Neural progenitor cell (in vitro differentiated cells): ENCODE results near the gene KLF16. TPM values are rescaled to one million over a fixed set of nuclear protein-coding genes. Genes with fewer than 3 reads are reported as not detected.
A peak's percentile ranks its signal among the peaks of the same experiment; 100 is the strongest.

ENCODE experiments used
- DNase-seq: peaks from one replicate; pipeline ENCODE4 v3.0.0-alpha.2; 2016; ENCODE audit warnings: low spot score
- H2AFZ ChIP-seq: fragments of 200-600 bp; sonication (generic); replicated peaks from 2 replicates; pipeline ENCODE4 v1.6.1; 2016; ENCODE audit warnings: antibody characterized with exemption
- H3F3A ChIP-seq: fragments of 200-600 bp; sonication (generic); 2 replicates; pipeline ENCODE4 v1.6.1; 2016; ENCODE audit warnings: antibody characterized with exemption, low read depth
- H3K27ac ChIP-seq: fragments of 200-600 bp; sonication (generic); 2 replicates; pipeline ENCODE4 v1.5.1; 2016; ENCODE audit warnings: mild to moderate bottlenecking
- H3K27me3 ChIP-seq: fragments of 200-600 bp; sonication (generic); 2 replicates; pipeline ENCODE4 v1.6.1; 2016; ENCODE audit warnings: mild to moderate bottlenecking, moderate library complexity
- H3K36me3 ChIP-seq: fragments of 200-600 bp; sonication (generic); 2 replicates; pipeline ENCODE4 v1.5.1; 2016
- H3K4me1 ChIP-seq: fragments of 200-600 bp; sonication (generic); 2 replicates; pipeline ENCODE4 v1.6.1; 2016; ENCODE audit warnings: mixed run types
- H3K4me2 ChIP-seq: fragments of 200-600 bp; sonication (generic); 2 replicates; pipeline ENCODE4 v1.6.1; 2016
- H3K4me3 ChIP-seq: fragments of 200-600 bp; sonication (generic); 2 replicates; pipeline ENCODE4 v1.5.1; 2016
- H3K79me2 ChIP-seq: fragments of 200-600 bp; sonication (generic); 2 replicates; pipeline ENCODE4 v1.6.1; 2016; ENCODE audit warnings: low read depth
- H3K9ac ChIP-seq: fragments of 200-600 bp; sonication (generic); 2 replicates; pipeline ENCODE4 v1.6.1; 2016
- H3K9me3 ChIP-seq: fragments of 200-600 bp; sonication (generic); 2 replicates; pipeline ENCODE4 v1.5.1; 2016; ENCODE audit warnings: low read depth
- H4K20me1 ChIP-seq: fragments of 200-600 bp; sonication (generic); 2 replicates; pipeline ENCODE4 v1.6.1; 2016; ENCODE audit warnings: low read depth
- H3K27ac Mint-ChIP-seq: 3 replicates; pipeline ENCODE4 v1.8.0; 2021; ENCODE audit warnings: mixed read lengths
- H3K27me3 Mint-ChIP-seq: 2 replicates; pipeline ENCODE4 v1.8.0; 2022; ENCODE audit warnings: low read depth, mild to moderate bottlenecking, inconsistent platforms, moderate library complexity, mixed read lengths; ENCODE audit not compliant: insufficient read depth
- H3K36me3 Mint-ChIP-seq: 3 replicates; pipeline ENCODE4 v1.8.0; 2021; ENCODE audit warnings: mixed read lengths
- H3K4me1 Mint-ChIP-seq: 3 replicates; pipeline ENCODE4 v1.8.0; 2021; ENCODE audit warnings: mixed read lengths
- H3K4me3 Mint-ChIP-seq: 3 replicates; pipeline ENCODE4 v1.8.0; 2021; ENCODE audit warnings: mild to moderate bottlenecking, moderate library complexity, mixed read lengths
- H3K9me3 Mint-ChIP-seq: 3 replicates; pipeline ENCODE4 v1.8.0; 2020; ENCODE audit warnings: mixed read lengths
- CTCF ChIP-seq: fragments of 200-600 bp; sonication (generic); IDR thresholded peaks from 2 replicates; pipeline ENCODE4 v1.5.1; 2017; ENCODE audit warnings: antibody characterized with exemption, mild to moderate bottlenecking
- EZH2 ChIP-seq: fragments of 200-600 bp; sonication (generic); IDR thresholded peaks from 2 replicates; pipeline ENCODE4 v1.6.1; 2017; ENCODE audit warnings: antibody characterized with exemption, mild to moderate bottlenecking, moderate library complexity
- EZH2phosphoT487 ChIP-seq: fragments of 200-600 bp; sonication (generic); IDR thresholded peaks from 2 replicates; pipeline ENCODE4 v1.6.1; 2017; ENCODE audit warnings: antibody characterized with exemption
- total RNA-seq: library from RNA; depleted of rRNA; stranded (reverse); fragments of >200 nt; gene quantifications from 2 replicates; pipeline ENCODE4 v1.2.3, GENCODE V29; 2015; ENCODE audit warnings: low replicate concordance

KLF16 gene
- total RNA-seq, 1 donor from 2014 or later: 1.0 TPM

DNA sequence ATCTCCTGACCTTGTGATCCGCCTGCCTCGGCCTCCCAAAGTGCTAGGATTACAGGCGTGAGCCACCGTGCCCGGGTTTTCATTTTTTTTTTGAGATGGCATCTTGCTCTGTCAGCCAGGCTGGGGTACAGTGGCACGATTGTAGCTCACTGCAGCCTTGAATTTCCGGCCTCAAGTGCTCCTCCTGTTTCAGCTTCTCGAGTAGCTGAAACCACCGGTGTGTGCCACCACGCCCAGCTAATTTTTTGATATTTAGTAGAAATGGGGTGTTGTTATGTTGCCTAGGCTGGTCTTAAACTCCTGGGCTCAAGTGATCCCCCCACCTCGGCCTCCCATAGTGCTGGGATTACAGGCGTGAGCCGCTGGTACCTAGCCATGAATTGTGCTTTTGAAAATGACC, 47.7 kb upstream of the KLF16 start:
- Histone ChIP-seq H3K27ac (no peak overlapping the region), H2AFZ (no peak overlapping the region), H3K4me1 (peaks cover under 1% of the 10 kb centered on the region), H3K36me3 (no peaks in the 10 kb centered on the region), H3K27me3 (no peaks in the 10 kb centered on the region), H3K4me3 (no peak overlapping the region), H4K20me1 (peaks cover 78% of the 10 kb centered on the region), H3K4me2 (no peak overlapping the region), H3K9me3 (no peaks in the 10 kb centered on the region), H3K9ac (no peak overlapping the region), H3K79me2 (peaks cover 90% of the 10 kb centered on the region), H3F3A (peaks cover 5% of the 10 kb centered on the region)
- no peak overlapping the region for H3K4me3 Mint-ChIP-seq
- H3K27me3 Mint-ChIP-seq: peaks cover 4% of the 10 kb centered on the region
- no peak overlapping the region for H3K27ac Mint-ChIP-seq
- TF ChIP-seq EZH2: no peak
- no peak for TF ChIP-seq CTCF
- TF ChIP-seq EZH2phosphoT487: no peak
- peaks cover 4% of the 10 kb centered on the region for H3K4me1 Mint-ChIP-seq
- H3K9me3 Mint-ChIP-seq: no peaks in the 10 kb centered on the region
- no peak for DNase-seq
- peaks cover 6% of the 10 kb centered on the region for H3K36me3 Mint-ChIP-seq

- H3K4me3 ChIP-seq: no peak overlapping the region
- H3K4me3 Mint-ChIP-seq: no peak overlapping the region
These were observed 46.8 kb upstream of the KLF16 start for GRCh38 chr19:1910177-1910576.

DNA sequence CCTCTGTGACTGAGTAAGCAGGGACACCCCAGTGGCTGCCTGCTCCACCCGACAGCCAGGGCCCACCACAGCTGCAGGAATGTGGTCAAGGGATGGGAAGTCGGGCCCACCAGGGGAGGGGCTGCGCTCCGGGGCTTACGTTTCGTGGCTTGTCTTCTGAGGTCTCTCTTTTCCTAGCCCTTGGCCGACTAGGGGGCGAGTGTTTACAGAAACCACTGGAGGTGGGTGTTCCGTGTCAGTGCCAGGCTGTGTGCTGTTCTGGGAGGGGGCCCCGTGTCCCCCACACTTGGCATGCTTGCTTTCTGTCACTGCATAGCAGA, 46.3 kb upstream of the KLF16 start:
- H2AFZ ChIP-seq: no peak overlapping the region

More at GRCh38 chr19:1910177-1910576, 46.8 kb upstream of the KLF16 start:
- H3K4me1 ChIP-seq: peaks cover 6% of the 10 kb centered on the region
- no peaks in the 10 kb centered on the region for H3K9me3 ChIP-seq
- H3K27ac ChIP-seq: no peak overlapping the region
- no peak overlapping the region for H3K9ac ChIP-seq
- H3K27me3 Mint-ChIP-seq: peaks cover 4% of the 10 kb centered on the region
- DNase-seq: no peak
- H3F3A ChIP-seq: peaks cover 10% of the 10 kb centered on the region
- peaks cover 80% of the 10 kb centered on the region for H4K20me1 ChIP-seq
- TF ChIP-seq EZH2phosphoT487 (no peak), CTCF (no peak), EZH2 (no peak)
- H3K4me1 Mint-ChIP-seq: peaks cover 9% of the 10 kb centered on the region
- peak overlapping the region; percentile 4 for H3K27ac Mint-ChIP-seq
- no peak overlapping the region for H2AFZ ChIP-seq
- no peaks in the 10 kb centered on the region for H3K27me3 ChIP-seq
- H3K79me2 ChIP-seq: peaks cover 96% of the 10 kb centered on the region
- H3K4me2 ChIP-seq: no peak overlapping the region
- H3K36me3 ChIP-seq: no peaks in the 10 kb centered on the region
- H3K9me3 Mint-ChIP-seq: no peaks in the 10 kb centered on the region
- peaks cover 6% of the 10 kb centered on the region for H3K36me3 Mint-ChIP-seq

More for the DNA sequence above, 46.3 kb upstream of the KLF16 start:
- Histone ChIP-seq H3K27ac (no peak overlapping the region), H4K20me1 (peaks cover 77% of the 10 kb centered on the region), H3K9me3 (no peaks in the 10 kb centered on the region), H3F3A (peaks cover 12% of the 10 kb centered on the region), H3K9ac (no peak overlapping the region), H3K4me1 (peaks cover 7% of the 10 kb centered on the region), H3K79me2 (peaks cover 92% of the 10 kb centered on the region), H3K27me3 (no peaks in the 10 kb centered on the region), H3K36me3 (no peaks in the 10 kb centered on the region), H3K4me2 (no peak overlapping the region), H3K4me3 (no peak overlapping the region)
- Mint-ChIP-seq H3K4me3 (no peak overlapping the region), H3K27ac (no peak overlapping the region), H3K4me1 (peaks cover 9% of the 10 kb centered on the region), H3K36me3 (peaks cover 6% of the 10 kb centered on the region), H3K9me3 (no peaks in the 10 kb centered on the region), H3K27me3 (peaks cover 5% of the 10 kb centered on the region)
- TF ChIP-seq CTCF (no peak), EZH2 (no peak), EZH2phosphoT487 (no peak)
- DNase-seq: no peak
